Muscle layer of colon (tissue), 2 donors: ENCODE results near the gene OGA.
A peak's percentile ranks its signal among the peaks of the same experiment; 100 is the strongest.

Source experiments
- H3K27ac ChIP-seq: one replicate; pipeline ENCODE4 v1.7.0; 2013; ENCODE audit warnings: low read depth, mild to moderate bottlenecking, low read length, moderate library complexity
- H3K27me3 ChIP-seq, 2 donors: one replicate each; pipeline ENCODE4 v1.7.0; 2013; ENCODE audit warnings: low read length in 2 of 2, mild to moderate bottlenecking in 2 of 2; ENCODE audit not compliant: insufficient read depth in 2 of 2, control insufficient read depth in 1 of 2
- H3K36me3 ChIP-seq: one replicate; pipeline ENCODE4 v1.7.0; 2013; ENCODE audit warnings: mild to moderate bottlenecking, low read length; ENCODE audit not compliant: insufficient read depth
- H3K4me1 ChIP-seq: one replicate; pipeline ENCODE4 v1.7.0; 2013; ENCODE audit warnings: mild to moderate bottlenecking, low read length; ENCODE audit not compliant: insufficient read depth
- H3K4me3 ChIP-seq, 2 donors: one replicate each; pipeline ENCODE4 v1.7.0; 2013; ENCODE audit warnings: low read length in 2 of 2, low read depth in 1 of 2, mild to moderate bottlenecking in 1 of 2, moderate library complexity in 1 of 2
- H3K9ac ChIP-seq: one replicate; pipeline ENCODE4 v1.7.0; 2013; ENCODE audit warnings: low read length
- H3K9me3 ChIP-seq: one replicate; pipeline ENCODE4 v1.7.0; 2013; ENCODE audit warnings: mild to moderate bottlenecking, low read length
- donor health status: abdominal sarcoma.
- donor health status: Adenocarcinoma of cecum.

The OGA gene

GRCh38 chr10:101832325-101832771, 14.1 kb upstream of the OGA start:
- no peaks in the 10 kb centered on the region for H3K9me3 ChIP-seq
- H3K4me3 ChIP-seq = no peak overlapping the region
- H3K9ac ChIP-seq = no peak overlapping the region
- H3K4me1 ChIP-seq = peaks cover 13% of the 10 kb centered on the region
- H3K27ac ChIP-seq = no peak overlapping the region
- peaks cover under 1% of the 10 kb centered on the region for H3K36me3 ChIP-seq
- no peaks in the 10 kb centered on the region for H3K27me3 ChIP-seq

- H3K4me1 ChIP-seq = peaks cover 13% of the 10 kb centered on the region
- no peaks in the 10 kb centered on the region for H3K27me3 ChIP-seq
- H3K9ac ChIP-seq = peak overlapping the region; percentile 17
- peak overlapping the region; percentile 56 for H3K27ac ChIP-seq
- H3K9me3 ChIP-seq = no peaks in the 10 kb centered on the region
- H3K4me3 ChIP-seq = peak overlapping the region; percentile 69 to 72
- peaks cover 6% of the 10 kb centered on the region for H3K36me3 ChIP-seq
These were observed 13.0 kb upstream of the OGA start for GRCh38 chr10:101831169-101831811.

DNA sequence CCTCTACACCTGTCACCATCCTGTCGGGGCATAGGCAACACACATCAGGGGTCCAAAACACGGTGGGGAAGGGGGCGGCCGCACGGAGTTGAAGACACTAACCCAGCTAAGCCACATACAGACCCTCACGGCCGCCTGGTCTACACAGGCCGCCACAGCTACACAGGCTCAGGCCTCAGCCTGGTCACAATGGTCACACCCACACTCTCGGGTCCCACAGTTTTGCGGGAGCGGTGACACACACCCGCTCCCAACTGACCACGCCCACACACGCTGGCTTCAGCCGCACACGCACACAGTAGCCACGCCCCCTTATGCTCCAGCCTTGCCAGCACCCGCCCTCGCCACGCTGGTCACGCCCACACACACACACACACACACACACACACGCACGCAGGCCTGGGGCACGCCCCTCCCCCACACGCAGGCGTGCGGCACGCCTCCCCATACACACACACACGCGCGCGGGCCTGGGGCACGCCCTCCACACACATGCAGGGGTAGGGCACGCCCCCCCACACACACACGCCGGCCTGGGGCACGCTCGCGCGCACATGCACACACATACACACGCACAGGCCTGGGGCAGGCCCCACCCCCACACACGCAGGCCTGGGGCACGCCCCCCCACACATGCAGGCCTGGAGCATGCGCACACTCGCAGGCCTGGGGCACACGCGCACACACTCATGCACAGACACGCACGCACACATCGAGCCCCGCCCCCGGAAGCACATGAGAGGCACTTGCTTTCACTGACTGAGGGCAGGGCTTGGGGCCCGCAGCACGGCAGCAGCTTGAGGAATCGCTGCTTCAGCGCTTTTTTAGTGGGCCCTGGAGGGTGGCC, 12.3 kb upstream of the OGA start:
- Histone ChIP-seq H3K9me3 (no peaks in the 10 kb centered on the region), H3K36me3 (peaks cover 6% of the 10 kb centered on the region), H3K4me3 (peak overlapping the region; percentile 69 to 72), H3K9ac (peak overlapping the region; percentile 17), H3K4me1 (peaks cover 13% of the 10 kb centered on the region), H3K27ac (peak overlapping the region; percentile 56), H3K27me3 (no peaks in the 10 kb centered on the region)

DNA sequence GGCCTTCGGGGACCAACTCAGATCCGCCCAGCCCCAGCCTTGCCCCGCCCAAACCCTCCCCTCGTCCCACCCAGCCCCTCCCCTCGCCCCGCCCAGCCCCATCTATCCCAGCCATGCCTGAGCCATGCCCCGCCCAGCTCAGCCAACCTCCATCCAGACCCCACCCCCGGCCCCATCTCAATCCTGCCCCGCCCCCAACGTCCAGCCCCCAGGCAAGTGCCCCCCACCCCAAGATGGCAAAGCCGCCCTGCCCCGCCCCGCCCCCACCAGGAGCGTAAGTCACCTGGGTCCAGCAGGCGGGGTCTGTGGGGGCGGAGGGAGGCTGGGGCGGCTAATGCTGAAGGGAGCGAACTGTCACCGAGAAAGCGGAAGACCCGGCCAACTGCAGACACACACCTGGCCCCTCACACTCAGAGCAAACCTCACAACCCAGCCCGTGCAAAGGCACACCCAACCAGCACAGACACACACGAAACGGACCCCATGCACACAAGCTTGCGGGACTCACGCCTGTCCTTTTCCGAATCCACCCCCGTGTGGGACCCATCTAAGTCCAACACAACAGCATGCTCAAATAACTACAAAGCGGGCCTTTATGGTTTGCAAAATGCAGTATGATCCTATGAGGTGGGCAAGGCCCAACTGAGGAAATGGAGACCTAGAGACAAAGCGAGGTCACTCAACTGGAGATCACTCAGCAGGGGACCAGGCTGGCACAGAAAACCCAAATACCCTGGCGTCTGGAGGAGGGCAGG, 11.5 kb upstream of the OGA start:
- Histone ChIP-seq H3K9me3 (no peaks in the 10 kb centered on the region), H3K36me3 (peaks cover 6% of the 10 kb centered on the region), H3K4me1 (peaks cover 13% of the 10 kb centered on the region), H3K27ac (peak overlapping the region; percentile 56), H3K4me3 (peak overlapping the region in 1 of 2 donors; percentile 69), H3K9ac (no peak overlapping the region), H3K27me3 (no peaks in the 10 kb centered on the region)

GRCh38 chr10:101828766-101829551, 10.7 kb upstream of the OGA start:
- Histone ChIP-seq H3K4me3 (no peak overlapping the region), H3K9ac (no peak overlapping the region), H3K27ac (no peak overlapping the region)

DNA sequence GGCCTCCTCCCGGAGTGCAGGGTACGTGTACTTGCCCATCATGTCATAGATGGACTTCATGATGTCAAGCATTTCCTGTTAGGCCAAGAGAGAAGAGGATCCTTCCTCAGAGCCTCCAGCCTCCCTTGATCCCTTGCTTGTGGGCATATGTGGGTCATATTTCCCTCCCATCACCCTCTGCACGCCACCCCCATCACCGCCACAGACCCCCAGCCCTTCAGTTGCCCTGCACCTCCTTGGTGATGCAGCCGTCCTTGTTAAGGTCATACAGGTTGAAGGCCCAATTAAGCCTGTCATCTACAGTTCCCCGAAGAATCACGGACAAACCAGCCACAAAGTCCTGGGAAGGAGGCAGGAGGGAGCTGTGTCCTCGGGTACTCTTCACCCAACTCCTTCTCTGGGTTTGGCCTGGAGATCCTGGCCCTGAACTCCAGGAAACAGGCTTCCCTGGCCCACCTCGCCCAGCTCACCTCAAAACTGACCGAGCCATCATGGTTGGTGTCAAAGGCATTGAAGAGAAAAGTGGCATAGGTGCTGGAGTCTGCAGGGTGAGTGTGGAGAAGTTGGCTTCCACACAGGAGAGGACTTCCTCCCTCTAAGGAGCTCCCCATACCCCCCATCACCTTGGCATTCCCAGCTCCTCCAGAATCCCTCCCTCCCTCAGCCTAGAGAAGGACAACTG, 9.8 kb upstream of the OGA start:
- no peak overlapping the region for H3K9ac ChIP-seq
- no peak overlapping the region for H3K4me3 ChIP-seq
- H3K27ac ChIP-seq = no peak overlapping the region

More at GRCh38 chr10:101828766-101829551, 10.7 kb upstream of the OGA start:
- no peaks in the 10 kb centered on the region for H3K9me3 ChIP-seq
- peaks cover 13% of the 10 kb centered on the region for H3K4me1 ChIP-seq
- H3K27me3 ChIP-seq = no peaks in the 10 kb centered on the region
- H3K36me3 ChIP-seq = peaks cover 6% of the 10 kb centered on the region

DNA sequence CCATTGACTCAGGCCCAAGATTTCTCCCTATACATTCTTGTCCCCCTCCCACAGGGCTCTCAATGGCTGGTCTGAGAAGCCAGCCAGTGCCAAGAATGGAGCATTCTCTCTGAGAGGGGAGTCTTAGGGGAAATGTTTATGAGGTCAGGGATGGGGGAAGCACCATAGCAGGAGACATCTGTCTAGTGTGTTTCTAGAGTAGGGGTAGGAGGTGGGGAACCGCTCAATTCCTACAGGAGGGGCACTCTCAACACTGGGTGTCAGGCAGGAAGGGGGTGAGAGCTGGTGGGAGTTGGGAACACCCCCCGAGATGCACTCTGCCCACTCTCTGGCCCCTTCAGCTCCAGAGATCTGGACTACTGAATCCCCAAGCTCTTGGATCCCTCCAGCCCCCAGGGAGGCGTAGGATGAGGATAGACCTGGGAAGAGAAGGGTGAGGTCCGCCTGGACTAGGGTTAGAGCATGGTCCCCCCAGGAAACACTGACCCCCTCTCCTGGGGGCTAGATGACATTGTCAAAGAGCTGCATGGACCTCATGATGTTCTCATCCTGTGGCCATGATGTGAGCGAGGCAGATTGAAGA, 8.7 kb upstream of the OGA start:
- H3K36me3 ChIP-seq = peaks cover 6% of the 10 kb centered on the region
- H3K9me3 ChIP-seq = no peaks in the 10 kb centered on the region
- no peak overlapping the region for H3K4me3 ChIP-seq

More for the DNA sequence above, 9.8 kb upstream of the OGA start:
- no peaks in the 10 kb centered on the region for H3K9me3 ChIP-seq
- H3K36me3 ChIP-seq = peaks cover 6% of the 10 kb centered on the region
- H3K4me1 ChIP-seq = peaks cover 13% of the 10 kb centered on the region
- no peaks in the 10 kb centered on the region for H3K27me3 ChIP-seq

GRCh38 chr10:101824736-101825135, 6.5 kb upstream of the OGA start:
- H3K9ac ChIP-seq = no peak overlapping the region
- H3K4me1 ChIP-seq = no peaks in the 10 kb centered on the region
- H3K36me3 ChIP-seq = peaks cover 6% of the 10 kb centered on the region
- H3K9me3 ChIP-seq = no peaks in the 10 kb centered on the region
- H3K27me3 ChIP-seq = no peaks in the 10 kb centered on the region
- no peak overlapping the region for H3K27ac ChIP-seq
- H3K4me3 ChIP-seq = no peak overlapping the region

More for the DNA sequence above, 8.7 kb upstream of the OGA start:
- Histone ChIP-seq H3K27ac (no peak overlapping the region), H3K4me1 (peaks cover 13% of the 10 kb centered on the region), H3K9ac (no peak overlapping the region), H3K27me3 (no peaks in the 10 kb centered on the region)

GRCh38 chr10:101818872-101819633, 809 bp upstream of the OGA start:
- Histone ChIP-seq H3K9ac (peak overlapping the region; percentile 47), H3K27ac (peak overlapping the region; percentile 99), H3K27me3 (no peaks in the 10 kb centered on the region), H3K4me1 (peaks cover 20% of the 10 kb centered on the region), H3K36me3 (no peaks in the 10 kb centered on the region), H3K4me3 (peak overlapping the region; percentile 33 to 98), H3K9me3 (no peaks in the 10 kb centered on the region)
